ACC112 (cell line): Measurements from ENCODE around the gene SMG6.

Experiments
- H2AFZ ChIP-seq: fragments of 200-600 bp; sonication (generic); one replicate; pipeline ENCODE4 v1.6.0; 2017; ENCODE audit warnings: antibody characterized with exemption, low read length; ENCODE audit not compliant: unreplicated experiment
- H3K27ac ChIP-seq: fragments of 200-600 bp; sonication (generic); 2 replicates; pipeline ENCODE4 v1.5.1; 2014; ENCODE audit warnings: low read depth, mild to moderate bottlenecking, antibody characterized with exemption, low read length, moderate library complexity
- H3K27me3 ChIP-seq: fragments of 200-600 bp; sonication (generic); 2 replicates; pipeline ENCODE4 v1.6.1; 2014; ENCODE audit warnings: mild to moderate bottlenecking, antibody characterized with exemption, low read length, moderate library complexity, mixed read lengths; ENCODE audit not compliant: insufficient read depth
- H3K36me3 ChIP-seq: fragments of 200-600 bp; sonication (generic); 2 replicates; pipeline ENCODE4 v1.6.1; 2016; ENCODE audit warnings: mild to moderate bottlenecking, antibody characterized with exemption, low read length, moderate library complexity, mixed read lengths; ENCODE audit not compliant: insufficient read depth
- H3K4me1 ChIP-seq: fragments of 200-600 bp; sonication (generic); one replicate; pipeline ENCODE4 v1.6.1; 2016; ENCODE audit warnings: low read length, mixed read lengths; ENCODE audit not compliant: insufficient read depth, unreplicated experiment, control insufficient read depth
- H3K4me3 ChIP-seq: fragments of 200-600 bp; sonication (generic); 2 replicates; pipeline ENCODE4 v1.5.1; 2014; ENCODE audit warnings: mild to moderate bottlenecking, low read depth, low read length
- H3K79me2 ChIP-seq: fragments of 200-600 bp; sonication (generic); one replicate; pipeline ENCODE4 v1.6.0; 2016; ENCODE audit warnings: low read length; ENCODE audit not compliant: control insufficient read depth, unreplicated experiment, insufficient read depth

SMG6 gene

GRCh38 chr17:2043785-2044184 is 259.8 kb downstream of the SMG6 start:
- H3K4me1 ChIP-seq = peaks cover 21% of the 10 kb centered on the region
- peaks cover 15% of the 10 kb centered on the region for H3K79me2 ChIP-seq
- H3K4me3 ChIP-seq = peak overlapping the region; percentile 91; the same call in 1 of the 2 replicates
- peaks cover 3% of the 10 kb centered on the region; the same call in 1 of the 2 replicates for H3K36me3 ChIP-seq
- peak overlapping the region; percentile 72 for H3K27ac ChIP-seq
- H3K27me3 ChIP-seq = no peaks in the 10 kb centered on the region
- no peak overlapping the region for H2AFZ ChIP-seq

GRCh38 chr17:2042933-2043332 is 260.7 kb downstream of the SMG6 start:
- peaks cover 15% of the 10 kb centered on the region for H3K79me2 ChIP-seq
- peak overlapping the region; percentile 91 for H3K4me3 ChIP-seq
- no peaks in the 10 kb centered on the region for H3K27me3 ChIP-seq
- H2AFZ ChIP-seq = no peak overlapping the region
- peak overlapping the region; percentile 72 for H3K27ac ChIP-seq
- H3K4me1 ChIP-seq = peaks cover 21% of the 10 kb centered on the region
- peaks cover 3% of the 10 kb centered on the region; the same call in 1 of the 2 replicates for H3K36me3 ChIP-seq

- Histone ChIP-seq H3K36me3 (peaks cover 3% of the 10 kb centered on the region; the same call in 1 of the 2 replicates), H3K79me2 (peaks cover 15% of the 10 kb centered on the region), H3K27ac (peak overlapping the region; percentile 72), H3K4me3 (peak overlapping the region; percentile 91), H3K4me1 (peaks cover 21% of the 10 kb centered on the region), H2AFZ (peak overlapping the region; percentile 26), H3K27me3 (no peaks in the 10 kb centered on the region)
These were observed 261.2 kb downstream of the SMG6 start for GRCh38 chr17:2042390-2042847.

- peaks cover 21% of the 10 kb centered on the region for H3K4me1 ChIP-seq
- no peaks in the 10 kb centered on the region for H3K27me3 ChIP-seq
- peak within 1 kb of the TSS; percentile 51 for H2AFZ ChIP-seq
- H3K79me2 ChIP-seq = peaks cover 15% of the 10 kb centered on the region
- H3K4me3 ChIP-seq = peak within 1 kb of the TSS; percentile 91
- H3K36me3 ChIP-seq = peaks cover 3% of the 10 kb centered on the region; the same call in 1 of the 2 replicates
- H3K27ac ChIP-seq = peak within 1 kb of the TSS; percentile 72
These were observed 261.8 kb downstream of the SMG6 start, which contains the start of gene OVCA2 for GRCh38 chr17:2041561-2042389. TSS of gene OVCA2 (plus strand) at chr17:2042022. CDS start at chr17:2042048, 26 bp downstream.

GRCh38 chr17:2040942-2041560 is 262.5 kb downstream of the SMG6 start:
- Histone ChIP-seq H3K27ac (peak overlapping the region; percentile 26), H3K4me1 (peaks cover 21% of the 10 kb centered on the region), H2AFZ (peak overlapping the region; percentile 51), H3K27me3 (no peaks in the 10 kb centered on the region), H3K4me3 (peak overlapping the region; percentile 91), H3K79me2 (peaks cover 15% of the 10 kb centered on the region), H3K36me3 (peaks cover 3% of the 10 kb centered on the region; the same call in 1 of the 2 replicates)

- Histone ChIP-seq H3K27ac (no peak overlapping the region), H3K79me2 (peaks cover 15% of the 10 kb centered on the region), H3K27me3 (no peaks in the 10 kb centered on the region), H3K36me3 (peaks cover 3% of the 10 kb centered on the region; the same call in 1 of the 2 replicates), H3K4me1 (peaks cover 26% of the 10 kb centered on the region), H3K4me3 (no peak overlapping the region), H2AFZ (no peak overlapping the region)
These were observed 263.3 kb downstream of the SMG6 start for GRCh38 chr17:2040219-2040827.

GRCh38 chr17:2037155-2037554 is 266.4 kb downstream of the SMG6 start:
- Histone ChIP-seq H3K27me3 (no peaks in the 10 kb centered on the region), H3K79me2 (peaks cover 3% of the 10 kb centered on the region), H3K27ac (no peak overlapping the region), H3K36me3 (no peaks in the 10 kb centered on the region), H3K4me3 (no peak overlapping the region), H3K4me1 (peaks cover 24% of the 10 kb centered on the region), H2AFZ (no peak overlapping the region)

- H3K36me3 ChIP-seq = no peaks in the 10 kb centered on the region
- H3K27ac ChIP-seq = peak overlapping the region; percentile 59; the same call in 1 of the 2 replicates
- no peaks in the 10 kb centered on the region for H3K27me3 ChIP-seq
These were observed 267.8 kb downstream of the SMG6 start for GRCh38 chr17:2035541-2036488.

GRCh38 chr17:2034806-2035540 is 268.6 kb downstream of the SMG6 start:
- Histone ChIP-seq H3K36me3 (no peaks in the 10 kb centered on the region), H3K79me2 (peaks cover 10% of the 10 kb centered on the region), H3K4me1 (peaks cover 32% of the 10 kb centered on the region), H3K4me3 (0 out of 2 replicates have a peak overlapping the region, but pooled peaks have one; percentile 21), H3K27me3 (no peaks in the 10 kb centered on the region), H3K27ac (peak overlapping the region; percentile 59), H2AFZ (no peak overlapping the region)

More at GRCh38 chr17:2035541-2036488, 267.8 kb downstream of the SMG6 start:
- no peak overlapping the region for H2AFZ ChIP-seq
- H3K79me2 ChIP-seq = peaks cover 10% of the 10 kb centered on the region
- no peak overlapping the region for H3K4me3 ChIP-seq
- H3K4me1 ChIP-seq = peaks cover 30% of the 10 kb centered on the region
